Left renal pelvis (tissue), 4 donors: ENCODE measurements around the gene OR5H6. TPM values are rescaled to one million over a fixed set of nuclear protein-coding genes. Genes with fewer than 3 reads are reported as not detected.

Experiments
- polyA plus RNA-seq, 4 donors: library from polyadenylated mRNA; unstranded; fragments of 120-200 nt; gene quantifications; one replicate each; pipeline ENCODE4 v1.2.1, GENCODE V29; 2013; ENCODE audit not compliant: insufficient read length in 4 of 4

OR5H6 gene
- polyA plus RNA-seq, 4 donors, result not detected

Other genes with a start within 250 kb of the OR5H6 start
- gene GABRR3, start 228.9 kb upstream of the OR5H6 start, polyA plus RNA-seq, result not detected
- gene OR5AC2, start 177.1 kb upstream of the OR5H6 start, polyA plus RNA-seq, result not detected
- gene OR5H1, start 133.5 kb upstream of the OR5H6 start, polyA plus RNA-seq, result under 1 TPM in 1 of 4 donors, not detected in 3; 0.06 TPM
- under 1 TPM in 2 of 4 donors, not detected in 2; 0.01 to 0.03 TPM for gene OR5H14, start 116.8 kb upstream of the OR5H6 start, polyA plus RNA-seq
- gene OR5H15, start 97.5 kb upstream of the OR5H6 start, polyA plus RNA-seq, result not detected
- gene OR5H2, start 18.3 kb downstream of the OR5H6 start, polyA plus RNA-seq, result not detected
- gene OR5K4, start 89.6 kb downstream of the OR5H6 start, polyA plus RNA-seq, result not detected
- not detected for gene OR5K3, start 126.4 kb downstream of the OR5H6 start, polyA plus RNA-seq
- not detected for gene OR5K1, start 199.0 kb downstream of the OR5H6 start, polyA plus RNA-seq
- gene OR5K2, start 233.4 kb downstream of the OR5H6 start, polyA plus RNA-seq, result under 1 TPM in 3 of 4 donors, not detected in 1; 0.29 to 0.55 (median 0.39) TPM